Stimulated activated CD4-positive, alpha-beta T cell treated with anti-CD3 and anti-CD28 coated beads, Interleukin-15, amount 100 ng/mL, for 24 hours (primary cell): ENCODE results near the gene ARHGAP23.
A peak's percentile ranks its signal among the peaks of the same experiment; 100 is the strongest.

Source experiments
- DNase-seq: peaks from one replicate; pipeline ENCODE4 v3.0.0-alpha.2; 2020

The ARHGAP23 gene

GRCh38 chr17:38556239-38556638 lies 128.0 kb downstream of the ARHGAP23 start:
- DNase-seq, result no peak

GRCh38 chr17:38557396-38557795 lies 129.1 kb downstream of the ARHGAP23 start:
- no peak for DNase-seq

GRCh38 chr17:38557836-38558727 lies 129.8 kb downstream of the ARHGAP23 start:
- DNase-seq, result peak; percentile 95

- no peak for DNase-seq
Measured at GRCh38 chr17:38558728-38559050, 130.4 kb downstream of the ARHGAP23 start.

- peak; percentile 96 for DNase-seq
Measured at GRCh38 chr17:38559051-38559879, 131.0 kb downstream of the ARHGAP23 start.

- DNase-seq, result no peak
Measured at GRCh38 chr17:38559880-38560230, 131.6 kb downstream of the ARHGAP23 start.

- DNase-seq, result no peak
Measured at GRCh38 chr17:38560503-38561318, 132.4 kb downstream of the ARHGAP23 start.

- DNase-seq, result no peak
Measured at GRCh38 chr17:38561416-38562214, 133.4 kb downstream of the ARHGAP23 start.
